ENCODE results near the gene MXRA7. TPM values are rescaled to one million over a fixed set of nuclear protein-coding genes. Genes with fewer than 3 reads are reported as not detected.

Gene MXRA7
- total and polyA plus RNA-seq, 2 donors (not counting 3 experiments of a cell fraction or from before 2014, with no cell fraction given), result 49.5 to 95.8 TPM

DNA sequence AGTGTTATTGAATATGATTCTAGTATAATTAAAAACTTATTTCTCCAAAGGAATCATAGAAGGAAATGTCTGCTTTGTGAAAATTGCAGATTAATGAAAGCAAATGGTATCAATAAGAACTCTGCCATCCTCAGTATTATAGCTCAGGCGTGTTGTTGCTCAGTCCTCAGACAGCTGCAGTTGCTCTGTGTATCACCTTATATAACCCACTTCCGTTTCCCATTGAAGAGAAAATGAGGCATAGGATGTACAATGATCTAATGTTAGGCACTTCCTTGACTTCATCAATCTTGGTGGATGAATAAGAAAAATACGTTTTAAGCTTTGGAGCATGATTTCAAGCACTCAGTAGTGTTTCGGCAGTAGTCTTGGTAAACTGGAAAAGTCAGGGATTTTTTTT is 41.2 kb upstream of the MXRA7 start:
- BruUV-seq (replicated peaks), result no TSS peak
- no peaks in the 10 kb centered on the region for H3K9me1 ChIP-seq (replicated peaks; ENCODE audit: control insufficient read depth, extremely low read depth, insufficient read depth, low read length)
- DNase-seq (ENCODE audit: low read depth, low spot score) (no peak), FAIRE-seq (no peak)
- no peak overlapping the region for H3K9ac ChIP-seq (replicated peaks; ENCODE audit: extremely low read depth, insufficient read depth, low read length)
- H3K9me3 ChIP-seq (replicated peaks; ENCODE audit: control insufficient read depth, insufficient read depth, low read length), result no peaks in the 10 kb centered on the region
- intact Hi-C loops (cut with micrococcal nuclease) (no loop called here), dilution Hi-C loops (cut with MboI; ENCODE audit: extremely low pct_ligation_motif_present, low sequenced_read_pairs) (no loop called here)
- no peak overlapping the region for H3K4me3 ChIP-seq (replicated peaks in 1 of 3; ENCODE audit: insufficient read depth in 1 of 3, low read depth in 1 of 3, low read length in 3 of 3)
- CTCF ChIA-PET, result no interaction called here
- no peaks in the 10 kb centered on the region for H3K4me1 ChIP-seq (ENCODE audit: control insufficient read depth, extremely low read depth, insufficient read depth, low read length)
- no peak for TF ChIP-seq POLR2AphosphoS5 (IDR thresholded peaks at IDR 0.05; ENCODE audit: insufficient read depth, low read depth, low read length)
- TF ChIP-seq MYC (IDR thresholded peaks at IDR 0.05; ENCODE audit: low read depth, low read length), result no peak
- no peak for TF ChIP-seq GATA2 (IDR thresholded peaks at IDR 0.05; ENCODE audit: insufficient read depth, insufficient read length, low read depth, low read length)
- TF ChIP-seq CTCF (IDR thresholded peaks at IDR 0.05; ENCODE audit: extremely low read depth in 1 of 2, insufficient read depth in 1 of 2, low read depth in 1 of 2, low read length in 2 of 2), result no peak
- no peak for TF ChIP-seq EZH2 (IDR thresholded peaks at IDR 0.05; ENCODE audit: borderline replicate concordance, low read depth, low read length, severe bottlenecking)
- TF ChIP-seq MAX (IDR thresholded peaks at IDR 0.05; ENCODE audit: insufficient read depth, insufficient read length), result no peak
- TF ChIP-seq JUN (IDR thresholded peaks at IDR 0.05; ENCODE audit: borderline replicate concordance, insufficient read depth, insufficient read length, low read depth), result no peak
- TF ChIP-seq POLR2A (IDR thresholded peaks at IDR 0.05; ENCODE audit: low read depth, low read length), result no peak
- TF ChIP-seq FOS (IDR thresholded peaks at IDR 0.05; ENCODE audit: borderline replicate concordance, insufficient read depth, low read length), result no peak
- H3K4me2 ChIP-seq (ENCODE audit: insufficient read depth, low read length), result no peak overlapping the region
- no peaks in the 10 kb centered on the region for H4K20me1 ChIP-seq (replicated peaks; ENCODE audit: control insufficient read depth, extremely low read depth, insufficient read depth, low read length)
- H3K79me2 ChIP-seq (ENCODE audit: control insufficient read depth, insufficient read depth, low read length), result no peaks in the 10 kb centered on the region
- POLR2A ChIA-PET, result no interaction called here
- H2AFZ ChIP-seq (ENCODE audit: low read depth, low read length), result no peak overlapping the region
- H3K27me3 ChIP-seq (ENCODE audit: control insufficient read depth in 2 of 2, insufficient read depth in 2 of 2, low read length in 2 of 2), result no peaks in the 10 kb centered on the region
- no peaks in the 10 kb centered on the region for H3K36me3 ChIP-seq (ENCODE audit: control insufficient read depth in 2 of 2, extremely low read depth in 1 of 2, insufficient read depth in 2 of 2, low read length in 2 of 2)
- no peak overlapping the region for H3K27ac ChIP-seq (ENCODE audit: insufficient read depth, low read depth, low read length)
